GM19463 (cell line): Measurements from ENCODE around the gene SYNDIG1.
A peak's percentile ranks its signal among the peaks of the same experiment; 100 is the strongest.
"Not testable (repeated sequence)": the region's sequence is repeated elsewhere in the genome, so short reads cannot be mapped to it uniquely, and the experiment has no call there.

Experiments used
- ATAC-seq: cut with Tn5 transposase; IDR thresholded peaks from one replicate; pipeline ENCODE4 v1.9.1; 2021; ENCODE audit warnings: mild to moderate bottlenecking, moderate library complexity; ENCODE audit not compliant: unreplicated experiment

Gene SYNDIG1

DNA sequence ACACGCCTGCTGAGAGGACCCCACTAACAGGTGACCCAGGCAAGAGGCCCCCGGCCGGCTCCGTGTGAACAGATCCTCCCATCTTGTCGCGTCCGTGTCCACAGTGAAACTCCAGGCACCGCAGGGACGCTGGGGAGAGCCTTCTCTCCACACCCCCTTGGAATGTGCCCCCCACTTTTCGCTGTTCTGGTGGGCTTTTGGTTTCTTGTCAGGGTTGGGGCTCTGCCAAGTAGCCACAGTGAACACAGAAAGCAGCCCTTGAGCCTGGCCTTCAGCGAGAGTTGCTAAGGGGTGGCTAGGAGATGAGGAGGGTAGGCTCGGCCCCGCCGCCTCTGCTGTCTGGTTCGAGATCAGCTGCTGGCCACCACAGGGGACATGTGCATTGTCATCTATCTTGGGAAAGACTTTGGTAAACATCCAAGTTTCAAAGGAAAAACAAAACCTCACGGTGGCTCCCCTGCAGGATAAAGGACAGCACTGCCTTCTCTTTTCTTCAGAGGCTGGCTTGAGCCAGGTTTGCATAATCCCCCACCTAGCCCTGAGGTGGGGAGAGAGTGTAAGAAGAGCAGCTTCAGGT is 22.7 kb downstream of the SYNDIG1 start:
- no peak for ATAC-seq

DNA sequence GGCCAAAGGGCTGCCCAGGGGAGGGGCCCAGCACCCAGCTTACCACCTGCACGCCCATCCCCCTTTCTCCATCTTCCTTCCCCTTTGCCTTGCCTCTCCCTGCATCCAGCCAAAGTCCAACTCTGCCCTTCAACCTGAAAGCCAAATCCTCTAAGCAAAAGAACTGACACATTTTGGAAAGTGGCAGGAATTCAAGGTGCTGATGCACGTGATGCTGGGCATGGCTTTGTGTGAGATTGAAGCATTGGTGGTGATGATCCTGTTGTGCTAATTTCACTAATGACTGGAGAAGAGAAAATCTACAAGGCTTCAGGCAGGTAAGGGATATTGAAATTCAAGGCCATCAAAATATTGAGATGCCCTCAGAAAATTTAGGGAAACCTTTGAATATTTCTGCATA is 23.3 kb downstream of the SYNDIG1 start:
- ATAC-seq: no peak

GRCh38 chr20:24493181-24493580 is 23.8 kb downstream of the SYNDIG1 start:
- ATAC-seq: no peak

- no peak for ATAC-seq
These were observed 24.4 kb downstream of the SYNDIG1 start for GRCh38 chr20:24493661-24494459.

GRCh38 chr20:24494460-24494920 is 25.1 kb downstream of the SYNDIG1 start:
- ATAC-seq: no peak

- no peak for ATAC-seq
These were observed 25.8 kb downstream of the SYNDIG1 start for GRCh38 chr20:24495266-24495665.

DNA sequence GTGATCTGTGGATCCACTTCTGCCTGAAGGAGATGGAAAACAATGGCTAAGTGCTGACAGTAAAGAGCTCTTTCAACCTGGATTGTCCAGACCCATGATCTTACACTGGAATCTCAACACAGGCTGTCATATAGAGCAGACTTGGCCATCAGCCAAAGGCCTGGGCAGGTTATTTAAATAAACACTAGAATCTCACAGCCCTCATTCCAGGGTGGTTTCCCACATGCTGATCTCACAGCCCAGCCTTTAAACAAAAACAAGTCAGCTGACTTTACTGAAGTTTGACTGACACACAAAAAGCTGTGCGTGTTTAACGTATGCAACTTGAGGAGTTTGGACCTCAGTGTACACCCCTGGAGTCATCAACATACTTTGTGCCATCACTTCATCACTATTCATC is 28.4 kb downstream of the SYNDIG1 start:
- peak; percentile 67 for ATAC-seq

- ATAC-seq: no peak
These were observed 29.2 kb downstream of the SYNDIG1 start for GRCh38 chr20:24498641-24499040.

DNA sequence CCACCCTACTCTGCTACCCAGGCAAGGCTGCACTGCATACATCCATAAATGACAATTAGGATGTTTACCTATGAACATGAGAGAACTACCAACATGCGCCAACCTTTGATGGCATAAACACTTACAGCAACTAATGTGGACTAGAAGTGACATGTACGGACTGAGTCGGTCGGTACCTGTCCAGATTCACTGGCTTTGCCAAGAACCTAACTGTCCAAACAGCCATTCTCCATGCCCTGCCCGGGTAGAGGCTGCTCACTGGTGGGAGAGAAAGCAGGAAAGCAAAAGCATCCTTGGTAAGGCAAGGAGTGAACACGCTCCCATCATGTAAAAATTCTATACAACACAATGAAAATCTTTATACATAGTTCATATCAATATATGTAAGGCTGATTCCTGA is 30.0 kb downstream of the SYNDIG1 start:
- no peak for ATAC-seq

DNA sequence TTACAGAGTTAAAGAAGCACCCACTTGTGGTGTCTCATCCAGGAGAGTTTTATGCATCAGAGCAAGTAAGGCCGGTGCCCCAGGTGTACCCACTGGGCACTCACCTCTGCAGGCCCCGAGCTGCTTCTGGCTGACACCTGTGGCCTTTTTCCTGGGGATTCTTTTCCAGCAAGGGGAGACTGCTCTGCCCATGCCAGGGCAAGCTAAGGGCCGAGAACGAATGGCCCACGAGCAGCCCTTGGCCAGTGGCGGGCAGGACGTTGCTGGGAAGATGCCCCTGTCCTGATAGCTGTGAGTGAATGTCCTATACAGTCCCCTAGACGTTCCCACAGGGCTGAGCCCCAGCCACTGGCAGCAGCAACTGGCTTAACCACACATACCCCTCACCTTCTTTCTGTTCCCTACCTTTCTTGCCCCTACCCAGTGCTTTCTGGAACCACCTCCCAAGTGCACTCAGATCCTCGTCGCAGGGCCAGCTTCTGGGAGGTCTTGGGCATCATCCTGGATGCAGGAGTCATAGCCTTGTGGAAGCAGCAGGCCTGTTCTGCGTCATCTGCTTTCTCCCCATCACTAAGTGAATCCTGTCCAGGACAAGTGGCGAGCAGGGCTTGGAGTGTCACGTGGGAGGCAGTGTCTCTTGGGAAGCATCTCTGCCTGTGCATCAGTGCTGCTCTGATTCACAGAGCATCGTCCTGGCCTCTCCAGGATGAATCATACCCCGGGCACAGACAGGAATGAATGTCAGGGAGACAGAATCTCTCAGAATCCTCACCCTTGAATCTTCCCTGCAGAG is 32.5 kb downstream of the SYNDIG1 start:
- ATAC-seq: no peak

DNA sequence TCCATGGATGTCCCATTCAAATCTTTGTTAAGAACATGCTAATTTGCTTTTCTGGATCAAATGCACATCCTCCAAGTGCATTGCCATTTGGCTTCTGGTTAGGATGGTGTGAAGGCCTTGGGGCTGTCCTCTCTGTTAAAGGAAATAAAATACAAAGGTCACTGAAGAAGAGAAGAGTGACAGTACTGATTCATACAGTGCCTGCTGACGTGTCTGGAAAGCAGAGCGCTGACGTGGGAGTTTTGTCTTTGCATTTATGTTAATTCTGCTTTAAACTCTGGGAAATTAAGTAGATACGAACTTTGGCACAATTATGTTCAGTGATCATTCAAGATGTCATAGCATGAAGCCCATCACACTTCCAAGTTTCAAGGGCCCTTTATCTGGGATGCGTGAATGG is 33.2 kb downstream of the SYNDIG1 start:
- no peak for ATAC-seq

DNA sequence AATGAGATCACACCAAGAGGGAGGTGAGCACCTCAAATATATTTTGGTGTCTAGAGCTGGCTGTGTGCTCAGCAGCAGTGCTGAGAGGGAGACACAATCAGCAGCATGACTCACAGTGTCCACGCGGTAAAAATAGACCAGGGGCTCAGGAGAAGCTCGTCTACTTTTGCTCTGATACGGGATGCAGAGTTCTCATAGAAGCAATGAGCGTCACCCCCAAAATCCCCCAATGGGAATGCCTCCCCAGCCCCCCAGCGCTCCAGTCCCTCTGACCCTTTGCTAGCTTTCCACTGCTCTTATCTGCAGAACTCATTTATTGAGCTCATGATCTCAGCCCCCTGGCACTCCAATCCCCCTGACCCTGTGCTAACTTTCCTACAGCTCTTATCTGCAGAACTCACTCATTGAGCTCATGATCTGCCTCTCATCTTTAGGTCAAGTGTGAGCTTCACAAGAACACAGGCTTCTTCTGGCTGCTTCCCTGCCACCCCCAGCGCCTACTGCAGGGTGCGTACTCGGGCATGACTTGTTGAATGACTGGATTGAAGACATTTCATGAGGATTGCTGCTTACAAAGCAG is 34.0 kb downstream of the SYNDIG1 start:
- no peak for ATAC-seq

DNA sequence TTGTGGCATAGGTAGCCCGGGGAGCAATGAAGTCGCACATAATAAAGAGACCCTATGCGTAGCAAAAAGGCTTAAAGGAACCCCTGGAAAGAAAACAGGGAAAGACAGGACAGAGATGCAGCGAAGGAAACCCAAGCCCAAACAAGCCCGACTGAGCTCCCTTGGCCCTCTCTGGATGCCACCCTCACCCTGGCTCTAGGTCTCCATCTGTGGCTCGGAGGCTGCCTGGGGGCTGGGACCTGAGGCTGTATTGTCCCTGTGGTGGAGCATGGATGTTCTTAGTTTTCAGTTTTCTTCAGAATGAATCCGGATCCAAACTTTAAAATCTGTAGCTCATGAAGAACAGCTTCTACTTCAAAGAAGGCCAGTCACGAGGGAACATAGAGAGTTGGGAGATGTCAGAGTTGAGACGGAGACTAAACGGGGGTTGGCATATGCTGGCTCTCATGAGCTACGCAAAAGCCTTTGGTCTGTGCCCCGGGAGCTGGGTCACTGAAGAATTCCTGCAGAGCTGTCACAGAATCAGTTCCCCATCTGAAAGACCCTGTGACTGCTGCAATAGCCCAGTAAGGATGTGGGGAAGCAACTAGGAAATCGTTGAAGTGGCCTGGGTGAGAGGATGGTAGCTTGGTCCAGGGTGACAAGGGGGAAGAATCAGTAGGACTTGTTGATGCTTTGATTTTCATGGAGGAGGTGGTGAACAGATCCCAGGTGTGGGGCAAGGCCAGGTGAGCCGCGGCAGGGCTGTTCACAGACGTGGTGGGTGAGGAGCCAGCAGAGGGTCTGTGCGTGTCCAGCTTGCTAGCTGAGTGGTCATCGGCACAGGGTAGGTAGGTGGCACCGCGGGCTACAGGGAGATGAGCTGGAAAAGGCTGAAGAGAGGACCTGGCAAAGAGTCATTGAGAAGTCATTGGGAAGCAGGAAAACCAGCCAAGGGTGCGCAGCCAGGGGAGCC is 35.2 kb downstream of the SYNDIG1 start:
- no peak for ATAC-seq

DNA sequence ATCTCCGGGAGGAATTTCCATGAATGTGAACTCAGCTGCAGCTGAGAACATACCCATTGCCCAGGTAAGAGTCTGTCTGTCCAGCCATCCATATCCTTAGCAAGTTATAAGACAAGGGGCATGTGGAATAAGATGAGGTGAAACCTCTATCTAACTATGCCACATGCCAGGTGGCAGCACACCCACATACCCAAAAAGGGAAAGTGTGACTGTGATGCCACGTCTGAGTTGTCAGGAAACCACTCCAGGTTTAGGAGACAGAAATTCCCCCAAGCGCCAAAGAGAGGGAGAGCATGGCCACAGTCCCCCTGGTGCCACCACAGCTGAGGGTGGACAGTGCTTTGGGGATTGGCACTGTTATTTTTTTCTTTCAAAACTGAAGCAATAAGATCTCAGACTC is 36.7 kb downstream of the SYNDIG1 start:
- no peak for ATAC-seq

GRCh38 chr20:24506696-24507095 is 37.3 kb downstream of the SYNDIG1 start:
- no peak for ATAC-seq

DNA sequence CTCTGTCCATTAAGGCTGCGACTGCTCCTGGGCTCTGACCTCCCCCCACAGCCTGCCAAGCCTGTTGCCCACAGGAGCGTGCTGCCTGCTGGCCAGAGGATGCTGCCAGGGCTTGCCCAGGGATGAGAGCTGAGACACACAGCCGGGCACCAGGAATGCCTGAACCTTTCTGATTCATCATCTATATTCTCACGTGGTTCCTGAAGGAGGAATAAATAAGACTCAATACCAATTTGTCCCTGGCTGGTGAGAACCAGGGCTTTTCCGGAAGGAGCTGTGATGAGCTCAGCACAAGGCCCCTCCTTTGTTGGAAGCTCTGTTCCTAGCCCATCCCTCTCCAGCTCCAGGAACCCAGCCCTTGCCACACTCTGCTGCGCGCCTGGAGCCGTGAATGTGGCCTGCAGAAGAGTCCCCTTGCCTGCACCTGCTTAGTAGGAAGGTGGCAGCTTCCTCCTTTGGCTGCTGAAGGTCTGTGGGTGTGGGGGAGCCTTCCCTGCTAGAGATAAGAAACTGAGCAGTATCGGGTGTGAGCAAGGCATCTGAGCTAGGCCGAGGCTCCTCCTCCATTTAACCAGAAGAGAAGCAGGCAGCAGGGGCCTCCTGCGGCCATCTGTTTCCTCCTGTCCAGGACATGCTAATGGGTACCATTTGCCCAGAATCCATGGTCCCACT is 37.9 kb downstream of the SYNDIG1 start:
- no peak for ATAC-seq

GRCh38 chr20:24512441-24512840 is 43.0 kb downstream of the SYNDIG1 start:
- not testable (repeated sequence) for ATAC-seq

DNA sequence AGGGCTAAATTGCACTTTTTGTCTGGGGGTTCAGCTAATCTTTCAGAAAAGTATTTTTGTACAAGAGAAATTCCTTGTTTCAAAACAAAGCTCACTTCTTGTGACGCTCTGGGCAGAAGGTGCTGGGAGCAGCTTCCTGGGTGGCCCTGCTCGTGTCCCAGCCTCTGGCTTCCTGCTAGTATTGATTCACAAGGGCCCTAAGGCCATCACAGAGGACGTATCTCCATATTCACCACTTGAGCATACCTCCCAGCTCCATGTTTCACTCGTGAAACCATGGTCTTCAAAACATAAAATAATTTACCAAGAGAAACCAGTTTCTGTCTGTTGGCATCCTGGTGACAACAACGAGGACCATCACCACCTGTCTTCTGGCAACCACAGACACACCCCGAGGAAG is 49.1 kb downstream of the SYNDIG1 start:
- ATAC-seq: no peak

DNA sequence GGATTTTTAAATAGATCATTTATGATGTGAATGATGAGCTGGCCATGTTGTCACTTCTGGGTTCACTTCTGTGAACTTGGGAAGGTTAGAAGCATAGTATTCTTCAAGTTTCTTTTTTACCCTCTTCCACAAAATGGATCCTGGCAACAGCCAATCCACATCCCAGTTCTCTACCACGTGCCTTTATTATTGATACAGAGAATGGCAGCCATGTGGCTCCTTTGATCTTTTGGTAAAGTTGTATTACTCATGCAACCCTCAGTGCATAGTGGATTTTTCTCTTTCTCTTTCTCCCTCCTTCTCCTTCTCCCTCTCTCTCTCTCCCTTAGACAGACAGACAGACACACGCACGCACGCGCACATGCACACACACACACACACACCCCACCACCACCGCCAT is 50.0 kb downstream of the SYNDIG1 start:
- ATAC-seq: no peak

DNA sequence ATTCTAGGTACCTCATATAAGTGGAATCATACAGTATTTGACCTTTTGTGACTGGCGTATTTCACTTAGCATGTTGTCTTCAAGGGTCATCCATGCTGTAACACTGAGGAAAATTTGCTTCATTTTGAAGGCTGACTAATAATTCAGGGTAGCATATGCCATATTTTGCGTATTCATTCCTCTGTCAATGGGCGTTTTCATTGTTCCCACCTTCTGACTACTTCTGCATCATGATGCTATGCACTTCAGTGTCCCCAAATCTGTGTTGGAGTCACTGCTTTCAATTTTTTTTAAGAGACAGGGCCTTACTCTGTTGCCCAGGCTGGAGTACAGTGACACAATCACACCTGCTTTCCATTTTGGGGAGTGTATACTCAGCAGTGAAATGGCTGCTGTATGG is 51.6 kb downstream of the SYNDIG1 start:
- ATAC-seq: no peak
